ENCODE measurements around the gene XRCC2.
"Not testable (repeated sequence)": the region's sequence is repeated elsewhere in the genome, so short reads cannot be mapped to it uniquely, and the experiment has no call there.

The XRCC2 gene

GRCh38 chr7:152641384-152641783 lies 34.6 kb downstream of the XRCC2 start:
- H3K9ac ChIP-seq (ENCODE audit: low read length in 5 of 5) = no peak overlapping the region
- no peaks in the 10 kb centered on the region for H3K4me1 ChIP-seq (ENCODE audit: control insufficient read depth in 5 of 5, insufficient read depth in 5 of 5, low read length in 5 of 5)
- H3K4me3 ChIP-seq (ENCODE audit: low read depth in 1 of 5, low read length in 5 of 5) = no peak overlapping the region
- no peaks in the 10 kb centered on the region for H3K36me3 ChIP-seq (ENCODE audit: control insufficient read depth in 5 of 5, insufficient read depth in 5 of 5, low read length in 5 of 5)
- no peaks in the 10 kb centered on the region for H3K27me3 ChIP-seq (ENCODE audit: control insufficient read depth in 5 of 5, insufficient read depth in 4 of 5, low read length in 5 of 5)
- H3K9me3 ChIP-seq (ENCODE audit: control insufficient read depth in 5 of 5, low read length in 5 of 5) = no peaks in the 10 kb centered on the region
- H3K27ac ChIP-seq (ENCODE audit: low read depth, low read length) = no peak overlapping the region

GRCh38 chr7:152640829-152641228 lies 35.1 kb downstream of the XRCC2 start:
- no peak overlapping the region for H3K9ac ChIP-seq (ENCODE audit: low read length in 5 of 5)
- H3K27me3 ChIP-seq (ENCODE audit: control insufficient read depth in 5 of 5, insufficient read depth in 4 of 5, low read length in 5 of 5) = no peaks in the 10 kb centered on the region
- no peak overlapping the region for H3K4me3 ChIP-seq (ENCODE audit: low read depth in 1 of 5, low read length in 5 of 5)
- no peaks in the 10 kb centered on the region for H3K4me1 ChIP-seq (ENCODE audit: control insufficient read depth in 5 of 5, insufficient read depth in 5 of 5, low read length in 5 of 5)
- H3K9me3 ChIP-seq (ENCODE audit: control insufficient read depth in 5 of 5, low read length in 5 of 5) = no peaks in the 10 kb centered on the region
- H3K36me3 ChIP-seq (ENCODE audit: control insufficient read depth in 5 of 5, insufficient read depth in 5 of 5, low read length in 5 of 5) = no peaks in the 10 kb centered on the region
- H3K27ac ChIP-seq (ENCODE audit: low read depth, low read length) = no peak overlapping the region

- no peak overlapping the region for H3K27ac ChIP-seq (ENCODE audit: low read depth, low read length)
- no peak overlapping the region for H3K4me3 ChIP-seq (ENCODE audit: low read depth in 1 of 5, low read length in 5 of 5)
- H3K36me3 ChIP-seq (ENCODE audit: control insufficient read depth in 5 of 5, insufficient read depth in 5 of 5, low read length in 5 of 5) = no peaks in the 10 kb centered on the region
- H3K4me1 ChIP-seq (ENCODE audit: control insufficient read depth in 5 of 5, insufficient read depth in 5 of 5, low read length in 5 of 5) = no peaks in the 10 kb centered on the region
- H3K9me3 ChIP-seq (ENCODE audit: control insufficient read depth in 5 of 5, low read length in 5 of 5) = no peaks in the 10 kb centered on the region
- H3K27me3 ChIP-seq (ENCODE audit: control insufficient read depth in 5 of 5, insufficient read depth in 4 of 5, low read length in 5 of 5) = no peaks in the 10 kb centered on the region
- H3K9ac ChIP-seq (ENCODE audit: low read length in 5 of 5) = no peak overlapping the region
Observed at GRCh38 chr7:152637920-152638580, 37.9 kb downstream of the XRCC2 start.

GRCh38 chr7:152637161-152637560 lies 38.8 kb downstream of the XRCC2 start:
- no peak overlapping the region for H3K27ac ChIP-seq (ENCODE audit: low read depth, low read length)
- no peaks in the 10 kb centered on the region for H3K9me3 ChIP-seq (ENCODE audit: control insufficient read depth in 5 of 5, low read length in 5 of 5)
- no peak overlapping the region for H3K4me3 ChIP-seq (ENCODE audit: low read depth in 1 of 5, low read length in 5 of 5)
- no peaks in the 10 kb centered on the region for H3K27me3 ChIP-seq (ENCODE audit: control insufficient read depth in 5 of 5, insufficient read depth in 4 of 5, low read length in 5 of 5)
- no peak overlapping the region for H3K9ac ChIP-seq (ENCODE audit: low read length in 5 of 5)
- H3K4me1 ChIP-seq (ENCODE audit: control insufficient read depth in 5 of 5, insufficient read depth in 5 of 5, low read length in 5 of 5) = no peaks in the 10 kb centered on the region
- no peaks in the 10 kb centered on the region for H3K36me3 ChIP-seq (ENCODE audit: control insufficient read depth in 5 of 5, insufficient read depth in 5 of 5, low read length in 5 of 5)

GRCh38 chr7:152636441-152636840 lies 39.5 kb downstream of the XRCC2 start:
- Histone ChIP-seq H3K27ac (ENCODE audit: low read depth, low read length) (no peak overlapping the region), H3K9ac (ENCODE audit: low read length in 5 of 5) (no peak overlapping the region), H3K4me1 (ENCODE audit: control insufficient read depth in 5 of 5, insufficient read depth in 5 of 5, low read length in 5 of 5) (no peaks in the 10 kb centered on the region), H3K27me3 (ENCODE audit: control insufficient read depth in 5 of 5, insufficient read depth in 4 of 5, low read length in 5 of 5) (no peaks in the 10 kb centered on the region), H3K9me3 (ENCODE audit: control insufficient read depth in 5 of 5, low read length in 5 of 5) (no peaks in the 10 kb centered on the region), H3K36me3 (ENCODE audit: control insufficient read depth in 5 of 5, insufficient read depth in 5 of 5, low read length in 5 of 5) (no peaks in the 10 kb centered on the region), H3K4me3 (ENCODE audit: low read depth in 1 of 5, low read length in 5 of 5) (no peak overlapping the region)

- no peak overlapping the region for H3K9ac ChIP-seq (ENCODE audit: low read length in 5 of 5)
- H3K4me1 ChIP-seq (ENCODE audit: control insufficient read depth in 5 of 5, insufficient read depth in 5 of 5, low read length in 5 of 5) = no peaks in the 10 kb centered on the region
- no peaks in the 10 kb centered on the region for H3K9me3 ChIP-seq (ENCODE audit: control insufficient read depth in 5 of 5, low read length in 5 of 5)
- H3K4me3 ChIP-seq (ENCODE audit: low read depth in 1 of 5, low read length in 5 of 5) = no peak overlapping the region
- no peak overlapping the region for H3K27ac ChIP-seq (ENCODE audit: low read depth, low read length)
- H3K27me3 ChIP-seq (ENCODE audit: control insufficient read depth in 5 of 5, insufficient read depth in 4 of 5, low read length in 5 of 5) = no peaks in the 10 kb centered on the region
- H3K36me3 ChIP-seq (ENCODE audit: control insufficient read depth in 5 of 5, insufficient read depth in 5 of 5, low read length in 5 of 5) = no peaks in the 10 kb centered on the region
Observed at GRCh38 chr7:152633504-152633903, 42.4 kb downstream of the XRCC2 start.

GRCh38 chr7:152633072-152633471 lies 42.9 kb downstream of the XRCC2 start:
- Histone ChIP-seq H3K4me3 (ENCODE audit: low read depth in 1 of 5, low read length in 5 of 5) (no peak overlapping the region), H3K27me3 (ENCODE audit: control insufficient read depth in 5 of 5, insufficient read depth in 4 of 5, low read length in 5 of 5) (no peaks in the 10 kb centered on the region), H3K9ac (ENCODE audit: low read length in 5 of 5) (no peak overlapping the region), H3K4me1 (ENCODE audit: control insufficient read depth in 5 of 5, insufficient read depth in 5 of 5, low read length in 5 of 5) (no peaks in the 10 kb centered on the region), H3K9me3 (ENCODE audit: control insufficient read depth in 5 of 5, low read length in 5 of 5) (no peaks in the 10 kb centered on the region), H3K36me3 (ENCODE audit: control insufficient read depth in 5 of 5, insufficient read depth in 5 of 5, low read length in 5 of 5) (no peaks in the 10 kb centered on the region), H3K27ac (ENCODE audit: low read depth, low read length) (no peak overlapping the region)

GRCh38 chr7:152628772-152629171 lies 47.2 kb downstream of the XRCC2 start:
- not testable (repeated sequence) for H3K4me3 ChIP-seq (ENCODE audit: low read depth in 1 of 5, low read length in 5 of 5); H3K27ac ChIP-seq (ENCODE audit: low read depth, low read length); H3K9ac ChIP-seq (ENCODE audit: low read length in 5 of 5); H3K9me3 ChIP-seq (ENCODE audit: control insufficient read depth in 5 of 5, low read length in 5 of 5); H3K27me3 ChIP-seq (ENCODE audit: control insufficient read depth in 5 of 5, insufficient read depth in 4 of 5, low read length in 5 of 5); H3K4me1 ChIP-seq (ENCODE audit: control insufficient read depth in 5 of 5, insufficient read depth in 5 of 5, low read length in 5 of 5); H3K36me3 ChIP-seq (ENCODE audit: control insufficient read depth in 5 of 5, insufficient read depth in 5 of 5, low read length in 5 of 5)

GRCh38 chr7:152624228-152624627 lies 51.7 kb downstream of the XRCC2 start:
- no peaks in the 10 kb centered on the region for H3K27me3 ChIP-seq (ENCODE audit: control insufficient read depth in 5 of 5, insufficient read depth in 4 of 5, low read length in 5 of 5)

GRCh38 chr7:152621426-152621825 lies 54.5 kb downstream of the XRCC2 start:
- Histone ChIP-seq H3K4me3 (ENCODE audit: low read depth in 1 of 5, low read length in 5 of 5) (no peak overlapping the region), H3K9me3 (ENCODE audit: control insufficient read depth in 5 of 5, low read length in 5 of 5) (no peaks in the 10 kb centered on the region), H3K27me3 (ENCODE audit: control insufficient read depth in 5 of 5, insufficient read depth in 4 of 5, low read length in 5 of 5) (no peaks in the 10 kb centered on the region), H3K4me1 (ENCODE audit: control insufficient read depth in 5 of 5, insufficient read depth in 5 of 5, low read length in 5 of 5) (no peaks in the 10 kb centered on the region), H3K36me3 (ENCODE audit: control insufficient read depth in 5 of 5, insufficient read depth in 5 of 5, low read length in 5 of 5) (no peaks in the 10 kb centered on the region), H3K27ac (ENCODE audit: low read depth, low read length) (no peak overlapping the region), H3K9ac (ENCODE audit: low read length in 5 of 5) (no peak overlapping the region)

More at GRCh38 chr7:152624228-152624627, 51.7 kb downstream of the XRCC2 start:
- no peaks in the 10 kb centered on the region for H3K4me1 ChIP-seq (ENCODE audit: control insufficient read depth in 5 of 5, insufficient read depth in 5 of 5, low read length in 5 of 5)
- H3K9me3 ChIP-seq (ENCODE audit: control insufficient read depth in 5 of 5, low read length in 5 of 5) = no peaks in the 10 kb centered on the region
- H3K4me3 ChIP-seq (ENCODE audit: low read depth in 1 of 5, low read length in 5 of 5) = no peak overlapping the region
- H3K9ac ChIP-seq (ENCODE audit: low read length in 5 of 5) = no peak overlapping the region
- H3K36me3 ChIP-seq (ENCODE audit: control insufficient read depth in 5 of 5, insufficient read depth in 5 of 5, low read length in 5 of 5) = no peaks in the 10 kb centered on the region
- H3K27ac ChIP-seq (ENCODE audit: low read depth, low read length) = no peak overlapping the region

Measured in subcutaneous abdominal adipose tissue (tissue), 5 donors.